ENCODE results near the gene MAP7. TPM values are rescaled to one million over a fixed set of nuclear protein-coding genes. Genes with fewer than 3 reads are reported as not detected.

MAP7 gene
- total RNA-seq, 2 donors from 2014 or later: 35.1 to 45.2 TPM

- Histone ChIP-seq H3K4me3 (no peak overlapping the region), H3K27ac (no peak overlapping the region), H3K36me3 (no peaks in the 10 kb centered on the region), H3K27me3 (replicated peaks; ENCODE audit: insufficient read depth) (no peaks in the 10 kb centered on the region), H3K4me1 (replicated peaks) (no peaks in the 10 kb centered on the region), H3K9me3 (no peaks in the 10 kb centered on the region)
- intact Hi-C loops (cut with DNase I): no loop called here
- TF ChIP-seq POLR2A (IDR thresholded peaks at IDR 0.05) (no peak), CTCF (IDR thresholded peaks at IDR 0.05) (no peak), POLR2AphosphoS5 (IDR thresholded peaks at IDR 0.05) (no peak)
- WGBS: 90% methylated on average over 2 of the region's 2 CpGs
- DNase-seq (ENCODE audit: low spot score): no peak
These were observed 205.1 kb downstream of the MAP7 start for GRCh38 chr6:136345145-136345544.

- no peaks in the 10 kb centered on the region for H3K9me3 ChIP-seq
- DNase-seq (ENCODE audit: low spot score): no peak
- no peaks in the 10 kb centered on the region for H3K4me1 ChIP-seq (replicated peaks)
- H3K27ac ChIP-seq: no peak overlapping the region
- 52% methylated on average over 2 of the region's 2 CpGs for WGBS
- TF ChIP-seq POLR2AphosphoS5 (IDR thresholded peaks at IDR 0.05): no peak
- H3K36me3 ChIP-seq: no peaks in the 10 kb centered on the region
- H3K4me3 ChIP-seq: no peak overlapping the region
- intact Hi-C loops (cut with DNase I): no loop called here
- no peaks in the 10 kb centered on the region for H3K27me3 ChIP-seq (replicated peaks; ENCODE audit: insufficient read depth)
These were observed 205.8 kb downstream of the MAP7 start for GRCh38 chr6:136344420-136344819.

- H3K9me3 ChIP-seq: no peaks in the 10 kb centered on the region
- no peaks in the 10 kb centered on the region for H3K4me1 ChIP-seq (replicated peaks)
- H3K4me3 ChIP-seq: no peak overlapping the region
- no peak for TF ChIP-seq POLR2AphosphoS5 (IDR thresholded peaks at IDR 0.05)
- no peak for TF ChIP-seq CTCF (IDR thresholded peaks at IDR 0.05)
- no peak for TF ChIP-seq POLR2A (IDR thresholded peaks at IDR 0.05)
- no peaks in the 10 kb centered on the region for H3K27me3 ChIP-seq (replicated peaks; ENCODE audit: insufficient read depth)
- intact Hi-C loops (cut with DNase I): no loop called here
- WGBS: 79% methylated on average over 1 of the region's 1 CpG
- no peaks in the 10 kb centered on the region for H3K36me3 ChIP-seq
- H3K27ac ChIP-seq: no peak overlapping the region
- DNase-seq (ENCODE audit: low spot score): no peak
These were observed 206.5 kb downstream of the MAP7 start for GRCh38 chr6:136343700-136344099.

GRCh38 chr6:136343275-136343674 is 206.9 kb downstream of the MAP7 start:
- Histone ChIP-seq H3K4me1 (replicated peaks) (no peaks in the 10 kb centered on the region), H3K27me3 (replicated peaks; ENCODE audit: insufficient read depth) (no peaks in the 10 kb centered on the region), H3K9me3 (no peaks in the 10 kb centered on the region), H3K27ac (no peak overlapping the region), H3K36me3 (no peaks in the 10 kb centered on the region), H3K4me3 (no peak overlapping the region)
- 34% methylated on average over 2 of the region's 2 CpGs for WGBS
- DNase-seq (ENCODE audit: low spot score): no peak
- intact Hi-C loops (cut with DNase I): no loop called here
- TF ChIP-seq POLR2AphosphoS5 (IDR thresholded peaks at IDR 0.05) (no peak), CTCF (IDR thresholded peaks at IDR 0.05) (no peak), POLR2A (IDR thresholded peaks at IDR 0.05) (no peak)

GRCh38 chr6:136341967-136342366 is 208.3 kb downstream of the MAP7 start:
- Histone ChIP-seq H3K4me3 (no peak overlapping the region), H3K4me1 (replicated peaks) (no peaks in the 10 kb centered on the region), H3K27me3 (replicated peaks; ENCODE audit: insufficient read depth) (no peaks in the 10 kb centered on the region), H3K36me3 (no peaks in the 10 kb centered on the region), H3K27ac (no peak overlapping the region), H3K9me3 (no peaks in the 10 kb centered on the region)
- 71% methylated on average over 3 of the region's 3 CpGs for WGBS
- no peak for DNase-seq (ENCODE audit: low spot score)
- intact Hi-C loops (cut with DNase I): no loop called here
- TF ChIP-seq POLR2A (IDR thresholded peaks at IDR 0.05) (no peak), CTCF (IDR thresholded peaks at IDR 0.05) (no peak), POLR2AphosphoS5 (IDR thresholded peaks at IDR 0.05) (no peak)
